Adrenal gland (tissue), 5 donors: ENCODE data around the gene ITGA11.

Source experiments
- POLR2A ChIP-seq, 2 donors: fragments of 450-650 bp; IDR thresholded peaks; one replicate each; pipeline ENCODE4 v1.6.1; 2017; ENCODE audit warnings: antibody characterized with exemption in 2 of 2, mild to moderate bottlenecking in 2 of 2, moderate library complexity in 1 of 2
- TF ChIP-seq, protein P1 (sequence below), 6 experiments: fragments of 450-650 bp in 4 of 6; fragments of 200-600 bp in 2 of 6; sonication (generic) in 1 of 6; IDR thresholded peaks; 1 replicate in 5 of 6; 2 replicates in 1 of 6; pipeline versions ENCODE4 v1.5.1 to v1.8.0; 2016 to 2021; ENCODE audit warnings: antibody characterized with exemption in 6 of 6, mild to moderate bottlenecking in 2 of 6, moderate library complexity in 1 of 6
- donor health status: DM: no; HTN: no; CAD: no.

DNA sequence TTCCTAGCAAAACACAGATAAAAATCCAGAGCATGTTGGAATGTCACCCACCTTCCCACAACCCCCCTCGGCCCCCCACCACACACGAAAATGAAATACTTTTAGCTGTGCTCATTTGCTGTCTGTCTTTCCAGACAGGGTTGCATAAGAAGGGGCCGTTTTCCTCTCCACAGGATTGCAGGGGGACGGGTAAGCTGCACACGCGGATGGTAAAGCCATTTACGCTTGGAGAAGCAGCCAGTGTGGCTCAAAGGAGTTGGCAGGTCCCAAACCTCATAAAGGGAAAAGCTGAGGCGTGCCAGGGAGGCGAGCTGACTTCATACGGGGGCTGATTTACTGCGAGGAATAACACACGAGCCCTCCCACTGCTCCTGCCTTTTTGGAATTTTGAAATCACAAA, 47.4 kb upstream of the ITGA11 start:
- TF ChIP-seq, protein P1, sequence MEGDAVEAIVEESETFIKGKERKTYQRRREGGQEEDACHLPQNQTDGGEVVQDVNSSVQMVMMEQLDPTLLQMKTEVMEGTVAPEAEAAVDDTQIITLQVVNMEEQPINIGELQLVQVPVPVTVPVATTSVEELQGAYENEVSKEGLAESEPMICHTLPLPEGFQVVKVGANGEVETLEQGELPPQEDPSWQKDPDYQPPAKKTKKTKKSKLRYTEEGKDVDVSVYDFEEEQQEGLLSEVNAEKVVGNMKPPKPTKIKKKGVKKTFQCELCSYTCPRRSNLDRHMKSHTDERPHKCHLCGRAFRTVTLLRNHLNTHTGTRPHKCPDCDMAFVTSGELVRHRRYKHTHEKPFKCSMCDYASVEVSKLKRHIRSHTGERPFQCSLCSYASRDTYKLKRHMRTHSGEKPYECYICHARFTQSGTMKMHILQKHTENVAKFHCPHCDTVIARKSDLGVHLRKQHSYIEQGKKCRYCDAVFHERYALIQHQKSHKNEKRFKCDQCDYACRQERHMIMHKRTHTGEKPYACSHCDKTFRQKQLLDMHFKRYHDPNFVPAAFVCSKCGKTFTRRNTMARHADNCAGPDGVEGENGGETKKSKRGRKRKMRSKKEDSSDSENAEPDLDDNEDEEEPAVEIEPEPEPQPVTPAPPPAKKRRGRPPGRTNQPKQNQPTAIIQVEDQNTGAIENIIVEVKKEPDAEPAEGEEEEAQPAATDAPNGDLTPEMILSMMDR (IDR thresholded peaks at IDR 0.05), result no peak
- TF ChIP-seq POLR2A (IDR thresholded peaks at IDR 0.05), result no peak
